ENCODE data around the gene SSBP2.

Gene SSBP2

DNA sequence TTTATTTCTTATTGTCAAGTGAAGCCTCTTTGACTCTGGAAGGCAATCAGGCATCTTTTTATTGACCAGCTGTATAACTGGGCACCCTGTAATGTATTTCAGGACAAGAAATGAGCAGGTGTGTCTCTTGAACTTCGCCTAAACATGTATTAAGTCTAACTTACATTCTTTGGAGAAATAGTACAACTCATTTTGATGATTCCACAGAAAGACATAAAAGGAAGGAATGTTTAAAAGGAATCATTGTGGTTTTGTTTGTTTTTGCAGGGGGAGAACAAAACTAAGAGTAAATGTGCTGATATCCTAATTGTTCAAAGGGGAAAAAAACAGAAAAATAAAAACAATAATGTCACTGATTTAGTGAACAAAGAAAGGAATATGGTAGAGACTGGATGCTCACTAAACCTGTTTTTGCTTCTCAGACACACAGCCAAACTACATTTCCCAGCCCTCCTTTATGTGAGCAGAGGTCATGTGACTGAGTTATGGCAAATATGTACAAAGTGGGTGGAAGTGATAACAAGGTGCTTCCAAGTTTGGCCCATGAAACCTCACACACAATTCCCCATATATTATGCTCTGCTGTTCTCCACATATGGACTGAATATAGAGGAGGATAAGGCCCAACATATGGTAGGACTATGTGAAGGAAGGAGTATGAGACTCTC lies 206.4 kb downstream of the SSBP2 start:
- no peak for TF ChIP-seq TCF12 (IDR thresholded peaks at IDR 0.05; ENCODE audit: low read depth)
- TF ChIP-seq, protein P1, sequence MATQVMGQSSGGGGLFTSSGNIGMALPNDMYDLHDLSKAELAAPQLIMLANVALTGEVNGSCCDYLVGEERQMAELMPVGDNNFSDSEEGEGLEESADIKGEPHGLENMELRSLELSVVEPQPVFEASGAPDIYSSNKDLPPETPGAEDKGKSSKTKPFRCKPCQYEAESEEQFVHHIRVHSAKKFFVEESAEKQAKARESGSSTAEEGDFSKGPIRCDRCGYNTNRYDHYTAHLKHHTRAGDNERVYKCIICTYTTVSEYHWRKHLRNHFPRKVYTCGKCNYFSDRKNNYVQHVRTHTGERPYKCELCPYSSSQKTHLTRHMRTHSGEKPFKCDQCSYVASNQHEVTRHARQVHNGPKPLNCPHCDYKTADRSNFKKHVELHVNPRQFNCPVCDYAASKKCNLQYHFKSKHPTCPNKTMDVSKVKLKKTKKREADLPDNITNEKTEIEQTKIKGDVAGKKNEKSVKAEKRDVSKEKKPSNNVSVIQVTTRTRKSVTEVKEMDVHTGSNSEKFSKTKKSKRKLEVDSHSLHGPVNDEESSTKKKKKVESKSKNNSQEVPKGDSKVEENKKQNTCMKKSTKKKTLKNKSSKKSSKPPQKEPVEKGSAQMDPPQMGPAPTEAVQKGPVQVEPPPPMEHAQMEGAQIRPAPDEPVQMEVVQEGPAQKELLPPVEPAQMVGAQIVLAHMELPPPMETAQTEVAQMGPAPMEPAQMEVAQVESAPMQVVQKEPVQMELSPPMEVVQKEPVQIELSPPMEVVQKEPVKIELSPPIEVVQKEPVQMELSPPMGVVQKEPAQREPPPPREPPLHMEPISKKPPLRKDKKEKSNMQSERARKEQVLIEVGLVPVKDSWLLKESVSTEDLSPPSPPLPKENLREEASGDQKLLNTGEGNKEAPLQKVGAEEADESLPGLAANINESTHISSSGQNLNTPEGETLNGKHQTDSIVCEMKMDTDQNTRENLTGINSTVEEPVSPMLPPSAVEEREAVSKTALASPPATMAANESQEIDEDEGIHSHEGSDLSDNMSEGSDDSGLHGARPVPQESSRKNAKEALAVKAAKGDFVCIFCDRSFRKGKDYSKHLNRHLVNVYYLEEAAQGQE (IDR thresholded peaks at IDR 0.05; ENCODE audit: low read depth), result no peak
- TF ChIP-seq CREB1 (IDR thresholded peaks at IDR 0.05; ENCODE audit: low read depth), result no peak
- no peak for TF ChIP-seq ZBTB7A (IDR thresholded peaks at IDR 0.05; ENCODE audit: low read depth)
- no peak for TF ChIP-seq EGR1 (IDR thresholded peaks at IDR 0.05)
- no peak for TF ChIP-seq NFIC (IDR thresholded peaks at IDR 0.05)
- TF ChIP-seq, protein P2, sequence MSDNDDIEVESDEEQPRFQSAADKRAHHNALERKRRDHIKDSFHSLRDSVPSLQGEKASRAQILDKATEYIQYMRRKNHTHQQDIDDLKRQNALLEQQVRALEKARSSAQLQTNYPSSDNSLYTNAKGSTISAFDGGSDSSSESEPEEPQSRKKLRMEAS (IDR thresholded peaks at IDR 0.05), result no peak
- TF ChIP-seq TEAD4 (IDR thresholded peaks at IDR 0.05), result 0 out of 2 replicates have a peak, but pooled peaks have one; percentile 10
- TF ChIP-seq EP300 (IDR thresholded peaks at IDR 0.05; ENCODE audit: borderline replicate concordance), result no peak
- TF ChIP-seq, protein P3, sequence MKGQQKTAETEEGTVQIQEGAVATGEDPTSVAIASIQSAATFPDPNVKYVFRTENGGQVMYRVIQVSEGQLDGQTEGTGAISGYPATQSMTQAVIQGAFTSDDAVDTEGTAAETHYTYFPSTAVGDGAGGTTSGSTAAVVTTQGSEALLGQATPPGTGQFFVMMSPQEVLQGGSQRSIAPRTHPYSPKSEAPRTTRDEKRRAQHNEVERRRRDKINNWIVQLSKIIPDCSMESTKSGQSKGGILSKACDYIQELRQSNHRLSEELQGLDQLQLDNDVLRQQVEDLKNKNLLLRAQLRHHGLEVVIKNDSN (IDR thresholded peaks at IDR 0.05), result peak; percentile 93
- no peak for TF ChIP-seq TAF1 (IDR thresholded peaks at IDR 0.05; ENCODE audit: low read depth)
- TF ChIP-seq CEBPB (IDR thresholded peaks at IDR 0.05), result no peak

DNA sequence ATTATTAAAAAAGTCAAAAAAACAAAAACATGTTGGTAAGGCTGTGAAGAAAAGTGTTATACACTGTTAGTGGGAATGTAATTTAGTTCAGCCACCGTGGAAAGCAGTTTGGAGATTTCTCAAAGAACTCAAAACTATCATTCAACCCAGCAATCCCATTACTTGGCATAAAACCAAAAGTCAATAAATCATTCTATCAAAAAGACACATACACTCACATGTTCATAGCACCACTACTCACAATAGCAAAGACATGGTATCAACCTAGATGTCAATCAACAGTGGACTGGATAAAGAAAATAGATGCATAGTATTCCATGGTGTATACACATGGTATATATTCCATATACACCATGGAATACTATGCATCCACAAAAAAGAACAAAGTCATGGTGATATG lies 208.7 kb downstream of the SSBP2 start:
- TF ChIP-seq TAF1 (IDR thresholded peaks at IDR 0.05; ENCODE audit: low read depth) (no peak), TEAD4 (IDR thresholded peaks at IDR 0.05) (no peak), CREB1 (IDR thresholded peaks at IDR 0.05; ENCODE audit: low read depth) (no peak), ZBTB7A (IDR thresholded peaks at IDR 0.05; ENCODE audit: low read depth) (no peak), FOXM1 (IDR thresholded peaks at IDR 0.05; ENCODE audit: borderline replicate concordance, low read depth) (no peak), CEBPB (IDR thresholded peaks at IDR 0.05) (no peak), RAD21 (IDR thresholded peaks at IDR 0.05; ENCODE audit: low read depth) (no peak), YY1 (IDR thresholded peaks at IDR 0.05; ENCODE audit: low read depth) (no peak), EGR1 (IDR thresholded peaks at IDR 0.05) (no peak)
- TF ChIP-seq, protein P2 (IDR thresholded peaks at IDR 0.05), result no peak
- TF ChIP-seq, protein P1 (IDR thresholded peaks at IDR 0.05; ENCODE audit: low read depth), result no peak
- TF ChIP-seq, protein P3 (IDR thresholded peaks at IDR 0.05), result no peak

DNA sequence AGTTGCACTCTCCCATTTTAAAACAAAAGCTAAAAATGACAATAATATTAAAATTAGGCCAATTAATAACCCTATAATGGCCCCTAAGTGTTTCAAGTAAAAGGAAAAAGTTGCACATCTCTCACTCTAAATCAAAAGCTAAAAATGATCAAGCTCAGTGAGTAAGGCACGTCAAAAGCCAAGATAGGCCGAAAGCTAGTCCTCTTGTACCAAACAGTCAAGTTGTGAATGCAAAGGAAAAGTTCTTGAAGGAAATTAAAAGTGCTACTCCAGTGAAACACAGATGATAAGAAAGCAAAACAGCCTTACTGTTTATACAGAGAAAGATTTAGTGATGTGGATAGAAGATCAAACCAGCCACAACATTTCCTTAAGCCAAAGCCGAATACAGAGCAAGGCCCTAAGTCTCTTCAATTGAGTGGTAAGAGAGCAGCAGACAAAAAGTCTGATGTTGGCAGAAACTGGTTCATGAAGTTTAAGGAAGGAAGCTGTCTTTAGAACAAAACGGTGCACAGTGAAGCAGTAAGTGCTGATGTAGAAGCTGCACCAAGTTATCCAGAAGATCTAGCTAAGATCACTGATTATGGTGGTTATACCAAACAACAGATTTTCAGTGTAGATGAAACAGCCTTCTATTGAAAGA lies 212.9 kb downstream of the SSBP2 start:
- TF ChIP-seq FOXM1 (IDR thresholded peaks at IDR 0.05; ENCODE audit: borderline replicate concordance, low read depth) (no peak), EGR1 (IDR thresholded peaks at IDR 0.05) (no peak), NFIC (IDR thresholded peaks at IDR 0.05) (no peak), EP300 (IDR thresholded peaks at IDR 0.05; ENCODE audit: borderline replicate concordance) (no peak), ZBTB7A (IDR thresholded peaks at IDR 0.05; ENCODE audit: low read depth) (no peak), CREB1 (IDR thresholded peaks at IDR 0.05; ENCODE audit: low read depth) (no peak), TAF1 (IDR thresholded peaks at IDR 0.05; ENCODE audit: low read depth) (no peak), TCF12 (IDR thresholded peaks at IDR 0.05; ENCODE audit: low read depth) (no peak), CEBPB (IDR thresholded peaks at IDR 0.05) (no peak), RAD21 (IDR thresholded peaks at IDR 0.05; ENCODE audit: low read depth) (no peak), YY1 (IDR thresholded peaks at IDR 0.05; ENCODE audit: low read depth) (no peak), TEAD4 (IDR thresholded peaks at IDR 0.05) (no peak)
- TF ChIP-seq, protein P3 (IDR thresholded peaks at IDR 0.05), result no peak
- TF ChIP-seq, protein P2 (IDR thresholded peaks at IDR 0.05), result no peak
- TF ChIP-seq, protein P1 (IDR thresholded peaks at IDR 0.05; ENCODE audit: low read depth), result no peak

All from Ishikawa (cell line).